Left kidney (tissue), 2 donors: ENCODE measurements around the gene SNX14. TPM values are rescaled to one million over a fixed set of nuclear protein-coding genes. Genes with fewer than 3 reads are reported as not detected.

Experiments
- DNase-seq: peaks from one replicate; pipeline ENCODE4 v3.0.0-alpha.2; 2013
- polyA plus RNA-seq: library from polyadenylated mRNA; unstranded; fragments of 120-200 nt; gene quantifications from one replicate; pipeline ENCODE4 v1.2.1, GENCODE V29; 2013; ENCODE audit not compliant: insufficient read length

SNX14 gene
- polyA plus RNA-seq, 1 donor: 179 TPM

DNA sequence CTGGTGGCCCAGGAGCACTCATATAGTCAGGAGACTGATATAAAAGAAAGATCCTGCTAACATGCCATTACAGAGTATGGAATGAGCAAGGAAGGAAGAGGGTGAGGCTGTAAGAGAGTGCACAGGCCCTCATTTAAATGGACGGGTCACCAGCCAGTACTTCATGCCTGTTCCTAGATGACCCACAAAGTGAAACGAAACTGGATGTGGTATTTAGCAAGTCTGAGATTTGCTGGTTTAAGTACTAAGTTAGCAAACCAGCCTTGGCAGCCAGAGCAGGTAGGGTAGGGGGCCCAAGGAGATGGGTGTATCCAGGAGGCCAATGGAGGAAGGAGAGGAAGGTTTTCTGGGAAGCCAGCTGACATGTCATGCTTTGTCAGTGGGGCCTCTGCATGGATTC lies 127.9 kb downstream of the SNX14 start:
- DNase-seq: no peak

GRCh38 chr6:85464722-85465150 lies 128.9 kb downstream of the SNX14 start:
- no peak for DNase-seq

DNA sequence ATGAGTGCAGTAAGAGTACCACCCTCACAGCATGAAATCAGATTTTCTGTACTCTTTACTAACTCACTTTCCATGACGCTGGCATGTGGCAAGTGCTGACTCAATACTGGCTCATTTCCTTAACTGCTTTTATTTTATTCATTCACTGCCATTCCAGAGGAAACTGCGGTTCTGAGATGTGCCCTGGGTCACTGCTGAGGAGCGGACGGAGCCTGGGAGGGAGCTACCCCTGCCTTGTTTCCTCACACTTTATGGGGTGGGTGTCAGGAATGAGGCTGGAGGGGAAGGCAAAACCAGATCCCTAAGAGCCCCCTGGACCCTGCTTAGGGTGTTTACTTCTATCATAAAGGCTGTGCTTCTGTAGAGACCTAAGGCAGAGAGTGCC lies 129.4 kb downstream of the SNX14 start:
- no peak for DNase-seq

GRCh38 chr6:85463621-85464259 lies 129.9 kb downstream of the SNX14 start:
- no peak for DNase-seq

DNA sequence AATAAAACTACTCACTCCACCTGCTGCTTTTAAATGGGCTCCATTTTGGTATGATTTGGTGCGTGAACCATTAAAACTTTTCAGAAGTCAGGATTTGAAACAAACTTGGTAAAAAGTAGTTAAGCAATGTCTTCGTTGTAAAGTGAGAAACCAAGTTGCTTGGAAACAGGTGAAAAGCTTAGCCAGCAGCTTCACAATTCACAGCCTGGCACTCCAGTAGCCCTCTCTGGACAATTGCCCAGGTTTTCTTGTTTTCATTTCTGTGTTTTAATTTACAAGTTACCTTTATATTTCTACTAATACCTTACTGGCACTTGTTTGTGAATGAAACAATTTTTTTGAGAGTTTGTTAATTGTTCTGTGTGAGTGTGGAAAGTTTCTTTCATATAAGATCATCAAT lies 131.0 kb downstream of the SNX14 start:
- DNase-seq: no peak

GRCh38 chr6:85461798-85462170 lies 131.9 kb downstream of the SNX14 start:
- no peak for DNase-seq

DNA sequence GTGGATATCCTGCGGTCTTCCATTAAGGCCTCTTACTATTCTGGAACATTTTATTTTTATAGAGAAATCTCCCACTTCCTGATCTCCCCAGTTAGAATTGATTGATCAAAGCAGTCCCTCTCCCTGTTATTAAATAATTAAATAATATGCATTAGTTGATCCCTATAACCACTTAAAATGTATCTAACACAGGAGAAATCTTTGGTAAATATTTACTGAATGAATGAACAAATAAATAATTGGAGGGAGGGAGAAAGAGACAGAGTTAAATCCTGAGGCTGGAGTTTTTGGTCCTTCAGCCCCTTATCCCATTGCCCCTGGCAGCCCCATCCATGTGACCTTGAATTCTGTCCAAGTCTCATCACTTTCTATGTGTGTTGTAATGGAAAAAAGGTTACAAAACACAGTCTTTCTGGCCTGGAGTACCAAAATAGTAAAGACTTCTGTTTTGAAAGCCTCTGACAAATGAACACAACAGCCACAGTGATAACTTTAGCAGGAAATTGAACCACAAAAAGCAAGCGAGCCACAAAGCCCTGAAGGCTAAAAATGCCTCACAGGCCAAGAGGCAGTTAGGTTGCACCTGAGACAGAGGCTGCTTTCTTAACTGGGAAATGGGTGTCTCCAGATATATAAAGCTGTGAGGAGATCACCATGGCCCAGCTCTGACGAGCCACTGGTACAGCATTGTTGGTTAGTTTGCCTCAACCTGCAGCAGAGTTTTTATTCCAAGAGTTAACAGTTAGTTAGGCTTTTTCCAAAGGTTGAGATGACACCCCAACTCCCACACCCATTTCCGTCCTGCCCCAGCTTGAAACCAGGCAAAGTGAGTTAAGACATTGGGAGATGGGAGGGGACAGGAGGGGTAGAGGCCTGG lies 132.5 kb downstream of the SNX14 start:
- DNase-seq: no peak

DNA sequence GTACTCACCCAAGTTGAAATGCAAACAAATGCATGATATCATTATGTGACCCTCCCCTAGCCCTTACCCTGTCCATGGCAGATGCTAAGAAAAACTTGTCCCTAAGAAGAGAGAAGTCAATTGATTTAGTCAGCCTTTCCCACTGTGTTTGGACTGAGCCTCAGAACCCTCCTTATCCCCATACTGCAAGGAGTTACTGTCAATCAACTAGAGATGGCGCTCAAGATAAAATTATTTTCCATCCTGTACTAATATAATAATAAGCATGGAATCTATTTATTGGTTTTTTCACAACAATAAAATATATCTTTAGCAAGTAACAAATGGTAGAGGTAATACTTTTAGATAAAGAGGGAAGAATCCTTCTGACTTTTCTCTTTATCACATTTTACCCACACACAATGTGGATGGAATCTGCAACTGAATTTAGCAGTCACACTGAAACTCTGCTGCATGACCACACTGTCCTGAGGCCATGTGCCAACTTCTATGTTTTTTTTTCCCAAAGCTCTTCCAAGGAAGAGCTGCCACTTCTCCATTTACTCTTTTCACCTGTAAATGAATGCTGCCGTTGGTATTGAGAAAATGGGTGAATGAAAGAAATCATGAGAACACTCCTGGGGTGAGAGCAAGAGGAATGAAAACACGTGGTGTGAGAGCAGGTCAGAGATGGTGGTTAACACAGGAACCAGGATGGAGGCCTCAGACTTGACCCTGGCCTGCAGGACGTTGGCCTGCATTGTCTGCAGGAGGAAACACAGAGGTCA lies 133.3 kb downstream of the SNX14 start:
- no peak for DNase-seq

- no peak for DNase-seq
Measured at GRCh38 chr6:85459224-85459901, 134.3 kb downstream of the SNX14 start.

DNA sequence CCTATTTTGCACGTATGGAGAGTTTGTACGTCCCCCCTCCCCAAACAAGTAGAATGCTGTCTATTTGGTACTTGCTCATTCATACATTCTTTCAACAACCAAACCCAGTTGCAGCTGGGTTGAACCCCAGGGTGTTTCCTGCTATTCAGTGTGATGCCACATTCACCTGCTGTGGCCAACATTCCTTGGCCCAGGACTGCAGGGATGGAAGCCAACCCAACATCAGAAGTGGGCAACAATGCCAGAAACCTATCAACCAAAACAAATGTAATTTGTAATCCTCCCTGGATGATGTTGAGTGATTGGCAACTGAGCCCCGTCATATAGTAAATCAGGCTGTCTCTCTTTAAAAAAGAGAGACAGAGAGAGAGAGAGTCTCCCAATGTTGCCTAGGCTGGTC lies 134.9 kb downstream of the SNX14 start:
- DNase-seq: no peak

GRCh38 chr6:85458184-85458583 lies 135.5 kb downstream of the SNX14 start:
- DNase-seq: no peak

- DNase-seq: no peak
Measured at GRCh38 chr6:85456782-85457181, 136.9 kb downstream of the SNX14 start.

Other genes with a start within 250 kb of the SNX14 start
- 3.9 TPM for gene NT5E, start 143.8 kb downstream of the SNX14 start, polyA plus RNA-seq
- 213 TPM for gene SYNCRIP, start 49.0 kb upstream of the SNX14 start, polyA plus RNA-seq